HG03280 (cell line): Measurements from ENCODE around the gene PCNX3.
A peak's percentile ranks its signal among the peaks of the same experiment; 100 is the strongest.

ENCODE experiments used
- ATAC-seq: cut with Tn5 transposase; IDR thresholded peaks from one replicate; pipeline ENCODE4 v1.9.1; 2021; ENCODE audit warnings: mild to moderate bottlenecking, moderate library complexity; ENCODE audit not compliant: unreplicated experiment

Gene PCNX3

DNA sequence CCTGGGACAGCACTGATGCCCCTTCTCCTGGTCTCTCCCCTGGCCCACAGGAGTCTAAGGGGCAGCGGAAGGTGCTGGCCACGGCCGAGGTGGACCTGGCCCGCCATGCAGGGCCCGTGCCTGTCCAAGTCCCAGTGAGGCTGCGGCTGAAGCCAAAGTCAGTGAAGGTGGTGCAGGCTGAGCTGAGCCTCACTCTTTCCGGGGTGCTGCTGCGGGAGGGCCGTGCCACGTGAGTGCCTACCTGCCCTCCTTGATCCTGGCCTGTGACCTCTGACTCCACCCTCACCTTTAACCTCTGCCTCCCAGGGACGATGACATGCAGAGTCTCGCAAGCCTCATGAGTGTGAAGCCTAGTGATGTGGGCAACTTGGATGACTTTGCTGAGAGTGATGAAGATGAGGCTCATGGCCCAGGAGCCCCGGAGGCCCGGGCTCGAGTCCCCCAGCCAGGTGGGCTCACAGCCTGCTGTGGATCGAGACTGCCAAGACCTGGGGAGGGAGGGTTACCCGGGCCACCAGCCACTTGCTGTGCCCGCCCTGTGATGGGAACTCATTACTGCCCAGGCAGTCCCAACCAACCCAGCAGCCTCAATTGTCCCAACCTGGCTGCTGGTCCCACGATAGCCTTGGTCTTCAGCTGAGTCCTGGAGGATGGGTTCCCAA lies 35.4 kb upstream of the PCNX3 start:
- no peak for ATAC-seq

DNA sequence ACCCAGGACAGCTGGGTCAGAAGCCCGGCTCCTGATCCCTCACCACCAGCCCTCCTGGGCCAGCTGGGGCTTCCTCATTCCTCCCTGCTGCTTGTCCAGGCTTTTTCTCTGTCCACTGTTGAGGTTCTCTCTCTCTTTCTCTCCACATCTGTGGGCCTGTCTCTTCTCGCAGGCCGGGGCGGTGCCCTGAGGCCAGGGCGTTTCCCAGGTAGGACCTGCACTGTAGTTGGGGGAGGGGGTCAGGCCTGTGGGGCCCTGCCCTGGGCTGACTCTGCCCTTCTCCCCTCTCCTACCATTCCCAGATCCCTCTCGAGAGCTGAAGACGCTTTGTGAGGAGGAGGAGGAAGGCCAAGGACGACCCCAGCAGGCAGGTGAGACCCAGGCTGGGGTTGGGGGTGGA lies 34.8 kb upstream of the PCNX3 start:
- no peak for ATAC-seq

DNA sequence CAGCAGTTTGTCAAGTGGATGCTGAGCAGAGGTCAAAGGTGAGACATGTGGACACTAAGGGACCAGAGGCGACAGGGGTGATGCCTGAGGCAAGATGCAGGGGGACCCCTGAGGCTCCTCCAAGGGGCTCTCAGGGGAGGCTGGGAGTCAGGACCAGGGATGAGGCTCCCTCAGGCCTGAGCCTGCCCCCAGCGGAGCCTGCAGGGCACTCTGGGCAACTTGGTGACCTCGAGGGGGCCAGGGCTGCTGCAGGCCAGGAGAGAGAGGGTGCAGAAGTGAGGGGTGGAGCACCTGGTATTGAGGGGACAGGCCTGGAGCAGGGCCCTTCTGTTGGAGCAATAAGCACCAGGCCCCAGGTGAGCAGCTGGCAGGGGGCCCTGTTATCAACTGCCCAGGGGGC lies 33.6 kb upstream of the PCNX3 start:
- ATAC-seq, result no peak

- ATAC-seq, result no peak
Observed at GRCh38 chr11:65583589-65583988, 32.0 kb upstream of the PCNX3 start.

- no peak for ATAC-seq
Observed at GRCh38 chr11:65584106-65584505, 31.5 kb upstream of the PCNX3 start.

DNA sequence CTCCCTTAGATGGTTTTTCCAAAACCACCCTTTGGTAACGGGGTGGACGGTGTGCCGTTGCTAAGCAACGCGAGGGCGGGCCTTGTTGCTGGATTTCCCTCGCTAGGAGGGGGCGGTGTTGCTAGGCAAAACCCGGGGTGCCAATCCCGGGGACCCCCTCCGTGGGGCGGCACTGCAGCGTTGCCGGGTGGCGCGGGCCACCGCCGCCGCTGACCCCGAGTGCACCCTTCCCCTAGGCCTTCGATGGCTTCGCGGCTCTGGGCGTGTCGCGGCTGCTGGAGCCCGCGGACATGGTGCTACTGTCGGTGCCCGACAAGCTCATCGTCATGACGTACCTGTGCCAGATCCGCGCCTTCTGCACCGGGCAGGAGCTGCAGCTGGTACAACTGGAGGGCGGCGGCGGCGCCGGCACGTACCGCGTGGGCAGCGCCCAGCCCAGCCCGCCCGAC lies 30.8 kb upstream of the PCNX3 start:
- no peak for ATAC-seq

GRCh38 chr11:65585396-65586246 lies 30.0 kb upstream of the PCNX3 start:
- ATAC-seq, result no peak

DNA sequence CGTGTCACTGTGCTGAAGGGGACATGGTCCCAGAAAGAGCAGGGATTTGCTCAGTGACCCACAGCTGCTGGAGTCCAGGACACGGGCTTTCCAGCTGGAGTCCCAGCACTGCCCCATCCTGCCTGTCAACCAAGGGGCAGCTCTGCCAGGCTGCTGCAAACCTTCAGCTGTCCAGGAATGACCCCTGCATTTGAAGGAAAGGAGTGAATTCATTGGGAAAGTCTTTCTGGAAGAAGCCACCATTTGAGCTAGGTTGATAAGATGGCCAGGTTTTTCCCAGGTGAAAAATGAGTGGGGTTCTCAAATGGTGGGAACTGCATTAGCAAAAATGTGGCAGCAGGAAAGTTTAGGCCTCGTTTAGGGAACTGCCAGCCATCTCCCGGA lies 29.3 kb upstream of the PCNX3 start:
- ATAC-seq, result no peak

DNA sequence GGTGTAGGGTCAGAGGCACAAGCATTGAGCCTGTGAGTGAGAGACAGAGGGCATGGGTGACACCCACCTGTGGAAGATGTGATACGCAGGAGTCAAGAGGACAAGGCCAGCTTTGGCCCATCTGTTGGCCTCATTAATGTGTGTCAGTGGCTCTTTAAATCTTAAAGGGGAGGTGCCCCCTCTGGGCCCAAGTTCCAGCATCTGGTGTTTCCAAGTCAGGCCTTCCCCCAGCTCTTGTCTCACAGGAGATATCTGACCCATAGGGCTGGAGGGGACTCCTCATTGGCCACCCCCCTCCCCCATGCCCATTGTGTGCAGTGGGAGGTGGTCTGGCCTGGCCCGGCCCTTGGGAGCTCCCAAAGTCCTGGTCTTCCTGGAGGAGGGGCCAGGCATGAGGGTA lies 28.9 kb upstream of the PCNX3 start:
- no peak for ATAC-seq

DNA sequence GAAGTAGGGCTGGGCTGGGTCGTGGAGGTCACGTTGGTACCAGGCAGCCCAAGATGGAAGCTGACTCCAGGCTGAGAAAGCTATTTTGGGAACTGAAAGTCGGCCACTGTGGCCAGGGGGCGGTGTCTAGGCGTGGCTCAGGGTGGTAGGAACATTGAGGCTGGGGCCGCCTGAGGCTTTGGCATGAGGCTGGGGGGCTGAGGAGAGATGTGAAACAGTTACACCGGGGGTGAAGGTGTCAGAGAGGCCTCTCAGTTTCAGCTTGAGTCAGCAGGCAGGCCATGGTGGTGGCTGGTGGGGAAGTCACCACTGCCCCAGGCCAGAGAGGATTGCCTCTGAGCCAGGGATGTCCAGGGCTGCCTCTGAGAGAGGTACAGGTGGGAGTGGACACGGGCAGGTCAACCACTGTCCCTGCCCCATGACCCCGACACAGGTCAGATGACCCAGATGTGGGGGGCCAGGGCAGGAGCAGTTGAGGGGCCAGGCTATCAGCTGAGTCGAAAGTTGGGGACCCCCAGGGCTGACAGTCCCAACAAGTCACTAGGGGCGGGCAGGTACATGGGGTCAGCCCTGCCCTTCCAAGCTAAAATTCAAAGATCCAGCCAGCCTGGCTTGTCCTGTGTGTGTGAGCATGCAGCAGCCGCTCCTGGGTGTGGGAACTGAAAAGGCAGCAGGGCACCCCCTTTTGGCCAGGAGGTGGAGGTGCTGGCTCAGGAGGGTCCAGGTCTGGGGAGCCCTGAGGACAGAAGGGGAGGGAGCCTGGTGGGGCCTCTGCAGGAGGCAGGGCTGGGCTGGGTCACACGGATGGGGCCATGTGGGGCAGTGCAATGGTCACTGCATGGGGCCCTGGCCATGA lies 27.1 kb upstream of the PCNX3 start:
- peak; percentile 73 for ATAC-seq

DNA sequence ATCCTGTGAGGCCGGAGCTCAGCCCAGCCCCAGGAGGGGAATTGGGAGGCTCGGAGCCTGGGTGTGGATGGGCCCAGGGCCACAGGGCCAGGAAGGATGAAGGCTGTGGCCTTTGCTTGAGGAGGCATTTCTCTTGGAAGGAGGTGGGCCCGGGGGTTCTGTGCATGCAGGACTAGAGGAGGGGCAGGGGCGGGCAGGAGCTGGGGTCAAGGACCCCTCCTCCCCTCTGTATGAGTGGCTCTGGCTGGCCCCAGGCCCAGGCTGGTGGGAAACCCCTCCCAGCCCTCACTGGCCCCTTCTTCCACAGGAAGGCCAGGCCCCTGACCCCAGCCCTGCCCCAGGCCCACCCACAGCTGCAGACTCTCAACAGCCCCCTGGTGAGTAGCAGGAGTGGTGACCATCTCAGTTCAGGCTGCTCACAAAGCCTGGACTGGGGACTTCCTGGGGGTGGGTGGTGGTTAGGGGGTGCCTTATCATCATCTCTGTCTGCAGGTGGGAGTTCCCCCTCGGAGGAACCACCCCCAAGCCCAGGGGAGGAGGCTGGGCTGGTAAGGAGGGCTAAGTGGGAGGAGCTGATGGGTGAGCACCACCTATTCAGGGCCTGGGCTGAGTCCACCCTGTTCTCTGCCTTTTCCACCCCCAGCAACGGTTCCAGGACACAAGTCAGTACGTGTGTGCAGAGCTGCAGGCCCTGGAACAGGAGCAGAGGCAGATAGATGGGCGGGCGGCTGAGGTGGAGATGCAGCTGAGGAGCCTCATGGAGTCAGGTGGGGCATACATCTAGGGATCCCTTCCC lies 25.9 kb upstream of the PCNX3 start:
- no peak for ATAC-seq

DNA sequence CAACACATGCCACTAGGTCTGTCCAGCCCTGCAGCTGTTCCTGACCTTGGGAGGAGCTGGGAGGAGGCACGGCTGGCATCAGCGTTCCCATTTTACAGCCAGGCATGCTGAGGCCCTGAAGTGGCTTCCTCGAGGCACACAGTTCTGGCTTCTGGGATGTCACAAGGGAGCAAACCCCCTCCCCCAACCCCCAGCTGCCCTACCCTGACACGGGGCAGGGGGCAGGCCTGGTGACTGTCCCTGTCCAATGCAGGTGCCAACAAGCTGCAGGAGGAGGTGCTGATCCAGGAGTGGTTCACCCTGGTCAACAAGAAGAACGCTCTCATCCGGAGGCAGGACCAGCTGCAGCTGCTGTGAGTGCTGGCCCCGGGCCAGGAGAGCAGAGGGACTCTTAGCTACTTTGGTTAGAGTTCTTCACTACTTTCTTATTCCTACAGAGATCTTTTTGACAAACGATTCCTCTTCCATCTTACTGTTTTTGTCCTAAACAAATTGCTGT lies 25.3 kb upstream of the PCNX3 start:
- no peak for ATAC-seq

- ATAC-seq, result no peak
Observed at GRCh38 chr11:65591939-65592857, 23.4 kb upstream of the PCNX3 start.

GRCh38 chr11:65592858-65593517 lies 22.6 kb upstream of the PCNX3 start:
- no peak for ATAC-seq

GRCh38 chr11:65593518-65594414 lies 21.8 kb upstream of the PCNX3 start:
- no peak for ATAC-seq

- ATAC-seq, result no peak
Observed at GRCh38 chr11:65595131-65595530, 20.4 kb upstream of the PCNX3 start.

DNA sequence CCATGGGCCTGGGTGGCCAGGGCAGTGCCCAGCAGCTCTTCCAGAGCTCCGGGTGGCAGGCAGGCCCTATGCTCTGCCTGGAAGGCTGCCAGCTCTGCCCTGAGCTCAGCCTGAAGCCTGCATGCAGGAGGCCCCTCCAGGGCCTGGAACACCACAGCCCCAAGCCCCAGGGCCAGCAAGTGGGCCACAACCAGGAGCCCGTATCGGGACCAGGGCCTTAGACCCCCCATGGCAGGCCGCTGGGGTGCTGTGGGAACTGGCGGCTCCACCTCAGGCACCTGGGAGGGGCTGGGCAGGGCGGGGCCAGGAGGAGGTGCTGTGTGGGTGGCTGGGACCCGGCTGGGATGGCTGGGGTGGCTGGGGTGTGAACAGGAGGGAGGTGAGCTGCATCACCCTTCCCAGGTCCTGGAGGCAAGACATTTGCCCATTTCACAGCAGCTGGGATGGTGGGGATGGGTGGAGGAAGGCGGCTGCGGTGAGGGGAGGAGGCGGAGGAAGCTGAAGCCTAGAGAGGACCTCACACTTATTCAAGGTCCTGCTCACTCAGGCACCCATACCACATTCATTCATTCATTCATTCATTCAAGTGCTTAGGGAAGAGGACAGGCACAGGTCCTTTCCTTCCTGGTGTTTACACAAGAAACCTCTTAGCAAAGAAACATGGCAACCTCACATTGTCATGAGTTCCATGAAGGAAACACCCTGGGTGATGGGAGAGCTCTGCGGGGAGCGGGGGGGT lies 19.9 kb upstream of the PCNX3 start, which contains the start of gene KCNK7:
Gene KCNK7, minus strand, starts transcription at position 258 of the 739 bp plus-strand sequence. Its CDS starts 28 bp downstream, at position 230.
- no peak for ATAC-seq
